ELF-1 (cell line): ENCODE measurements around the gene MOV10.
A peak's percentile ranks its signal among the peaks of the same experiment; 100 is the strongest.

Experiments used
- DNase-seq: peaks from one replicate; pipeline ENCODE4 v3.0.0-alpha.2; 2016; ENCODE audit warnings: low read depth, low spot score

Gene MOV10

GRCh38 chr1:112674986-112675727, 698 bp downstream of the MOV10 start:
- peak; percentile 58 for DNase-seq

- no peak for DNase-seq
These were observed 1.4 kb downstream of the MOV10 start for GRCh38 chr1:112675728-112676381.

- DNase-seq: no peak
These were observed 2.1 kb downstream of the MOV10 start for GRCh38 chr1:112676543-112676942.

GRCh38 chr1:112677501-112677900, 3.0 kb downstream of the MOV10 start:
- no peak for DNase-seq

GRCh38 chr1:112678605-112679004, 4.1 kb downstream of the MOV10 start:
- DNase-seq: no peak

GRCh38 chr1:112685913-112686312, 11.5 kb downstream of the MOV10 start:
- no peak for DNase-seq

- no peak for DNase-seq
These were observed 12.0 kb downstream of the MOV10 start for GRCh38 chr1:112686417-112686816.

GRCh38 chr1:112686835-112687234, 12.4 kb downstream of the MOV10 start:
- no peak for DNase-seq

- no peak for DNase-seq
These were observed 12.9 kb downstream of the MOV10 start for GRCh38 chr1:112687361-112687760.

GRCh38 chr1:112687785-112688496, 13.5 kb downstream of the MOV10 start:
- DNase-seq: no peak

GRCh38 chr1:112688781-112689193, 14.3 kb downstream of the MOV10 start:
- no peak for DNase-seq

GRCh38 chr1:112689196-112689841, 14.9 kb downstream of the MOV10 start:
- DNase-seq: no peak

GRCh38 chr1:112689842-112690237, 15.4 kb downstream of the MOV10 start:
- no peak for DNase-seq

- DNase-seq: no peak
These were observed 18.2 kb downstream of the MOV10 start for GRCh38 chr1:112692681-112693080.

GRCh38 chr1:112693821-112694220, 19.4 kb downstream of the MOV10 start:
- DNase-seq: no peak

- no peak for DNase-seq
These were observed 20.0 kb downstream of the MOV10 start for GRCh38 chr1:112694363-112694929.

- DNase-seq: no peak
These were observed 20.8 kb downstream of the MOV10 start for GRCh38 chr1:112695276-112695675.

- DNase-seq: no peak
These were observed 22.3 kb downstream of the MOV10 start for GRCh38 chr1:112696578-112697314.

GRCh38 chr1:112697781-112698201, 23.3 kb downstream of the MOV10 start:
- no peak for DNase-seq

GRCh38 chr1:112698366-112699310, 24.2 kb downstream of the MOV10 start:
- peak; percentile 92 for DNase-seq
